Measurements from ENCODE around the gene ZNF574.

Gene ZNF574

GRCh38 chr19:42075364-42075615 lies 676 bp upstream of the ZNF574 start:
- Histone ChIP-seq H3K9me3 (ENCODE audit: severe bottlenecking) (no peaks in the 10 kb centered on the region), H3K27me3 (ENCODE audit: insufficient read depth, poor library complexity, severe bottlenecking) (no peaks in the 10 kb centered on the region), H3K4me1 (ENCODE audit: insufficient read depth, poor library complexity, severe bottlenecking) (peaks cover 2% of the 10 kb centered on the region), H3K4me3 (ENCODE audit: severe bottlenecking) (peak overlapping the region; percentile 88), H3K36me3 (ENCODE audit: low read depth) (peaks cover 16% of the 10 kb centered on the region), H3K27ac (ENCODE audit: poor library complexity, severe bottlenecking) (peak overlapping the region; percentile 60)
- TF ChIP-seq CTCF (IDR thresholded peaks at IDR 0.05; ENCODE audit: poor library complexity, severe bottlenecking) = no peak
- DNase-seq (ENCODE audit: low spot score) = no peak
- ATAC-seq (ENCODE audit: low read depth) = no peak

- no peak for TF ChIP-seq CTCF (IDR thresholded peaks at IDR 0.05; ENCODE audit: poor library complexity, severe bottlenecking)
- DNase-seq (ENCODE audit: low spot score) = no peak
- no peaks in the 10 kb centered on the region for H3K27me3 ChIP-seq (ENCODE audit: insufficient read depth, poor library complexity, severe bottlenecking)
- no peak for ATAC-seq (ENCODE audit: low read depth)
- peak overlapping the region; percentile 88 for H3K4me3 ChIP-seq (ENCODE audit: severe bottlenecking)
- H3K27ac ChIP-seq (ENCODE audit: poor library complexity, severe bottlenecking) = peak overlapping the region; percentile 60
- peaks cover 28% of the 10 kb centered on the region for H3K36me3 ChIP-seq (ENCODE audit: low read depth)
- H3K4me1 ChIP-seq (ENCODE audit: insufficient read depth, poor library complexity, severe bottlenecking) = peaks cover 2% of the 10 kb centered on the region
- H3K9me3 ChIP-seq (ENCODE audit: severe bottlenecking) = no peaks in the 10 kb centered on the region
Observed at GRCh38 chr19:42076380-42076944, 496 bp downstream of the ZNF574 start.

DNA sequence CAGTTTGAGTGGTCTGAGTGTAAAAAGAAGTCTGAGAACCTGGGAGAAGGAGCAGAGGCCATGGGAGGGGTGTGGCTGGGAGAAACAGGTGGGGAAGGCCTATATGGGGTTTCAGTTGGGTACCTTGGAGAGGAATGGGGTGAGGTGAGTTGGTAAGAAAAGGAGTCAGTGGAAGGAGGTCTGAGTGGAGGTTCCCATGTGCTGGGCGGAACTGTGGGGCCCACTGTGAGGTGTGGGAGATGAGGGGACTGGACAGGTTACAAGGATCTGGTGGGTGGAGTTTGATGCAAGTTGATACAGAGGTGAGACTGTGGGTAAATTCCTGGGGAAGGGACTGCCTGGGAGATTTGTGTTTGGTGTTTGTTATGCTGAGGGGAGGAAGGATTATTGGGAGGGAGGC lies 2.1 kb downstream of the ZNF574 start:
- Histone ChIP-seq H3K4me3 (ENCODE audit: severe bottlenecking) (no peak overlapping the region), H3K4me1 (ENCODE audit: insufficient read depth, poor library complexity, severe bottlenecking) (peaks cover 2% of the 10 kb centered on the region), H3K9me3 (ENCODE audit: severe bottlenecking) (no peaks in the 10 kb centered on the region), H3K27ac (ENCODE audit: poor library complexity, severe bottlenecking) (no peak overlapping the region), H3K27me3 (ENCODE audit: insufficient read depth, poor library complexity, severe bottlenecking) (no peaks in the 10 kb centered on the region), H3K36me3 (ENCODE audit: low read depth) (peaks cover 36% of the 10 kb centered on the region)
- TF ChIP-seq CTCF (IDR thresholded peaks at IDR 0.05; ENCODE audit: poor library complexity, severe bottlenecking) = no peak
- DNase-seq (ENCODE audit: low spot score) = no peak
- ATAC-seq (ENCODE audit: low read depth) = no peak

GRCh38 chr19:42078538-42079275 lies 2.7 kb downstream of the ZNF574 start:
- Histone ChIP-seq H3K27ac (ENCODE audit: poor library complexity, severe bottlenecking) (no peak overlapping the region), H3K4me3 (ENCODE audit: severe bottlenecking) (no peak overlapping the region), H3K36me3 (ENCODE audit: low read depth) (peaks cover 39% of the 10 kb centered on the region), H3K4me1 (ENCODE audit: insufficient read depth, poor library complexity, severe bottlenecking) (peaks cover 2% of the 10 kb centered on the region), H3K9me3 (ENCODE audit: severe bottlenecking) (no peaks in the 10 kb centered on the region), H3K27me3 (ENCODE audit: insufficient read depth, poor library complexity, severe bottlenecking) (no peaks in the 10 kb centered on the region)
- TF ChIP-seq CTCF (IDR thresholded peaks at IDR 0.05; ENCODE audit: poor library complexity, severe bottlenecking) = no peak
- DNase-seq (ENCODE audit: low spot score) (no peak), ATAC-seq (ENCODE audit: low read depth) (no peak)

GRCh38 chr19:42079276-42079669 lies 3.3 kb downstream of the ZNF574 start:
- Histone ChIP-seq H3K27ac (ENCODE audit: poor library complexity, severe bottlenecking) (no peak overlapping the region), H3K9me3 (ENCODE audit: severe bottlenecking) (no peaks in the 10 kb centered on the region), H3K36me3 (ENCODE audit: low read depth) (peaks cover 39% of the 10 kb centered on the region), H3K4me3 (ENCODE audit: severe bottlenecking) (no peak overlapping the region), H3K4me1 (ENCODE audit: insufficient read depth, poor library complexity, severe bottlenecking) (peaks cover 2% of the 10 kb centered on the region), H3K27me3 (ENCODE audit: insufficient read depth, poor library complexity, severe bottlenecking) (no peaks in the 10 kb centered on the region)
- ATAC-seq (ENCODE audit: low read depth) = no peak
- DNase-seq (ENCODE audit: low spot score) = no peak
- TF ChIP-seq CTCF (IDR thresholded peaks at IDR 0.05; ENCODE audit: poor library complexity, severe bottlenecking) = no peak

All from RWPE2 (cell line).